Kidney tubule cell (primary cell): ENCODE data around the gene OR13J1.
A peak's percentile ranks its signal among the peaks of the same experiment; 100 is the strongest.

Source experiments
- DNase-seq: peaks from one replicate; pipeline ENCODE4 v3.0.0-alpha.2; 2018; ENCODE audit warnings: low spot score

OR13J1 gene

DNA sequence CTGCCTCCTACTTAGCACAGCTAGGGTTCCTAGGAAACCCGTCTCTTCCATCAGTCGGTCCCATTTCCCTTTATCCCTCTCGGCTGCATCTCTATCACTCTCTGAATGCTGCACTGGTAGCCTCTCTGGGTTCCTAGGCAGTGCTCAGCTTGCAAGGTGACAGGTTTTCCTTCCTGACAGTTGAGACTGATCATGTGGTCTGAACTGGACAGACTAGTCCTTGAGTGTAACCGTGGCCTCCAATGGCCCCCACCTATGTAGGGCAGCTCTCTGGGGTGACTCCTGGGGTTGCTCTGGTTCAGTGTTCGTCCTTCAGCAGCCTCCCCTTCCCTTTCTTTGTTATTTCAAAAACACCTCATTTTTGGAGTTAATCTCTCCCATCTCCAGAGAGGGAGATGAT is 37.4 kb downstream of the OR13J1 start:
- DNase-seq: no peak

DNA sequence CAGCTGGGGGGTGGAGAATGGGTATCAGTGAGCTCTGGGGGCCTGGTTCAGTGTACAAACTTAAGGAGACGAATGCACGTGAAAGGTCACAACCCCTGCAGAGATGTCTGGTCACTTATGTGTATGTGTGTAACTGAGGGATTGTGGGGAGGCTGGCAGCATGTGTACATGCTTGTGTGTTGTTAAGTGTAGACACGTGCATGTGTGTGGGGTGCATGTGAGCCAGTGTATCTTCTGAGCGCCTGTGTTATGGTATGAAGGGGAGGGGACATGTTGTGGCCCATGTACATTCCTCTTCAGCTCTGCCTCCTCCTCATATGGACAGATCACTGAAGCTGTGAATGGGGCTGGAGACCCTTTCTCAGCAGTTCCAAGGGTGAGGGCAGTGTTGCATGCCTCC is 39.2 kb downstream of the OR13J1 start:
- no peak for DNase-seq

DNA sequence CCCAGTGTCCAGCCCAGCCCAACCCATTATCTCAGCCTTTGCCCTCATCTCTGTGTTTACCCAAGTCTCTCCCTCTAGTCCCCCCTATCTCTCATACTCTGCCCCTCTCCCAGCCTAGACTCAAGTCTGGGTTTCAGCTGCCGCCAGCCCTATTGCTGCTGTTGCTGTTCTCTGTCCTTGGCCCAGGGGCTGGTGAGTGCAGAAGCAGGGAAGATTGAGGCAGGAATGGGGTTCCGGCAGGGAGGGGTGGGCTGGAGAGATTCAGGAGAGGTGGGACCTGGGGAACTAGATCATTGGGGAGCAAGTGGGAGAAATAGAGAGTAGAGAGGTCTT is 40.5 kb downstream of the OR13J1 start:
- DNase-seq: no peak

DNA sequence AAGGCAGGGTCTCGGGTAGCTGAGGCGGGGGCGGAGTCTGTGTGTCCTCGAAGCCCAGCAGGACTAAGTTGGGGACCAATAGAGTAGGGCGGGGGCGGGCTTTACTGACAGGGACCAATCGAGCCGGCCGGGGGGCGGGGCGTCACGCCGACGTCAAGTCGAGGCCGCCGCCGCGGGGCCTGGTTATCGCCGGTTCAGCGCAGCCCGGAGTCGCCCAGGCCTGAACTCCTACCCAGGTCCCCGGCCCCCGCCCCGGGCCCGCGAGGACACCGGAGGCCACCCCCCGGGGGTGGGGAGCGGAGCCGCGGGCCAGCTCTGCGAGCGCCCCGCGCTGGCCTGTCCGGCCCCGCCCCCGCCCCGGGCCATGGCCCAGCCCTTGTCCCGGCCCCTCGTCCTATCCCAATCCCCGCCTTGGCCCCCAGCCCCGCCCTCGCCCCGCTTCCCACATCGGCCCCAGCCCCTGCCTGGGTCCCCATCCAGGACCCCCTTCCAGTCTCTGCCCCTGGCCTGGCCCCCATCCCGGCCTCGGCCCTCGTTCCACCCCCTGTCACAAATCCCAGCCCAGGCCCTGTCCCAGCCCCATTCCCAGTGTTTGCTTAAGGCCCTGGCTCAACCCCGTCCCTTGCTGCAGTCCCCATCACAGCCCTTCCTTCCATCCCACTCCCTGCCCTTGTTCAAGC is 41.0 kb downstream of the OR13J1 start, which contains the start of gene TMEM8B:
Gene TMEM8B (plus strand): TSS at position 145 of the 680 bp plus-strand sequence. CDS start 220 bp downstream, at position 365.
- DNase-seq: peak; percentile 82

DNA sequence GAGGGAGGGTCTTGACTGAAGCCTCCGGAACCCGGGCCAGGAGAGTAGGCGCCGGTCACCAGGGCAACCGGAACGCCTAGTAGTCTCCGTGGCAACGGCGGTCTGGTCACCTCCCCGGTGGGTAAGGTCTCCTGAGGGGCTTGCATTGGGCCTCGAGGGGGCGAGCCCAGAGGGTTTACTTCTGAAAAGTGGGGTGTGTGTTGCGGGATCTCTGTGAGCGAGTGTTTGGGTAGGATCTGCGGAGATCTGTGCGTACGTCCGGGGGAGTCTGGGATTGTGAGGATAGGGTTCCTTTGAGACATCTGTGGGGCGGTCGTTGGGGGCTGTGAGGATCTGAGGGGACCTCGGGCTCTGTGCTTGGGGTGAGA is 41.5 kb downstream of the OR13J1 start, which contains the start of gene FAM221B:
Gene FAM221B (minus strand): TSS at position 17 of the 368 bp plus-strand sequence. CDS start 2,571 bp downstream, outside the sequence.
- DNase-seq: peak; percentile 3

DNA sequence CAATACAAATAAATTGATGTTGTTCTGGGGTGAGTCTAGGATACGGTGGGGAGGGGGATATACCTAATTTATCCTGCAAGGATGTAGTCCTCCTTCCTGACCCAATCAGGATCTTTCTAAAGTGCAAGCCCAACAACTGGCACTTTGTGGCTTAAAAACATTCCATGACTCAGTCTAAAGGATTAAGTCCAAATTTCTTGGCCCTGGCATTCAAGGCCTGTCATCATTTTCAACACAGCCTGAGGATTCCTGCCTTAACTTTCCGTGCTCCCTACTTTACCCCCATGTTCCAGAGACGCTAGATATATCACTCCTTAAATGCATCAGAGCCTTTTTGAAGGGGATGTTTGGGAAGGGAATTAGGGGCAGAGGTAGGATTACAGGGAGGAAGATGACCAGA is 42.7 kb downstream of the OR13J1 start:
- peak; percentile 8 for DNase-seq

DNA sequence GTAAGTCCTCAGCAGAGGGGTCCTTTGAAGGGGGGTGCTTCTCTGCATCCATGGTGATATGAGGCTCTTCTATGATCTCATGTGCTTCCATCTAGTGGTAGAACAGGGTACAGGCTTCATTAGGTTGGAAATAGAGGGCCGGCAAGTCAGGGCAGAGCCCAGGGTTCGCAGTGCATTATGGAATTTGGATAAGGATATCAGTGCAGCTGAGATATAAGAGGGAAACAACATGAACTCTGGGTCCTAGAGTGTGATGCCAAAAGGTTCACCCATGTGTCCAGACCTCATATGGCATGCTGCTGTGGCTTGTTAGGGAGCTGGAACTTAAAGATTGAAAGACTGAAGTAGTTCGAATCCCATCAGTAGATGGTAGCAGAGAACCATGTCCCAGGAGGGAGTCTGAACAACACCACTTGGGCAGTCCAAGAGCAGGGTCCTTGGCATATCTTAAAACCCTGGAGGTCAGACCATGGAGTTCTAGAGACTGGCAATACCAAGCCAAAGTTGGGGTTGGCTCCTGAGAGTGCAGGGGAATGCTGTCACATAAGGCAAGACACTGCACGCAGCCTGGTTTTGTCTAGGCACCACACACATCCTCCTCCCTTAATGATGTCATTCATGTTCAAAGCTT is 44.0 kb downstream of the OR13J1 start:
- DNase-seq: peak; percentile 64

DNA sequence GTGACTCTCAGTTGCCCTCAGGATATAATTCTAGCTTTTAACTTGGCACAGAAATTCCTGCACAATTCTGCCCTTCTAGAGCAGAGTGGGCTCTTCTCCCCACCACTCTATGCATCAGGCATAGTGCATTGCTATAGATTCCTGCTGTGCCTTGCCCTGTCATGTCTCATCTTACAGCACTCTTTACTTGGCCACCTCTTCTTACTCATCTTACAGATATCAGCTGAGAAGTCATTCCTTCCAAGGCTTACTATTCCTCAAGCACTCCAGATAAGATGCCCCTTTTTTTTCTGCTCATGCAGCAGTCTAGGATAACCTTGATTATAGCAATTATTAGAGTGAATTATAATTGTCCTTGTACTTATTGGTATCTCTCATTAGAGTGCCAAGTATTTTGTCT is 47.3 kb downstream of the OR13J1 start:
- no peak for DNase-seq

DNA sequence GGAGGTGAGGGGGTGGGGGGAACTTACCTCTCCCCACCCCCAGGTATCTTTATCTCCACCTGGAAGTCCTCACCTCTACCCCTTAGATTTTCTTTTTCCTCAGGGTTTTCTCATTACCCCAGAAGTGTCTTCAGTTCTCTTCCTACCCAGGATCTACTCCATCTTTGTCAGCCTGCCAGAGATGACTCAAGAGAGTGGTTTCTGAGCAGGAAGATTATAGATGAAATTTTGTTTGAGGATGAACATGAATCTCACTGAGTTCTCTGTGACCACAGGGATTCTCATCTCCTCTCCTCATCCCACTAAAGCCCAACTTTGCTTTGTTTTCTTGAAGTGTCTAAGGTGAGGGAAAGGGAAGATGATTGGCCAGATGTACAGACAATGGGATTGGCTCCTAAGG is 50.1 kb downstream of the OR13J1 start:
- DNase-seq: peak; percentile 48
